Measurements from ENCODE around the gene MTMR2. TPM values are rescaled to one million over a fixed set of nuclear protein-coding genes. Genes with fewer than 3 reads are reported as not detected.

The MTMR2 gene
- total and polyA plus RNA-seq, 12 donors: 7.8 to 23.1 (median 20.0) TPM

DNA sequence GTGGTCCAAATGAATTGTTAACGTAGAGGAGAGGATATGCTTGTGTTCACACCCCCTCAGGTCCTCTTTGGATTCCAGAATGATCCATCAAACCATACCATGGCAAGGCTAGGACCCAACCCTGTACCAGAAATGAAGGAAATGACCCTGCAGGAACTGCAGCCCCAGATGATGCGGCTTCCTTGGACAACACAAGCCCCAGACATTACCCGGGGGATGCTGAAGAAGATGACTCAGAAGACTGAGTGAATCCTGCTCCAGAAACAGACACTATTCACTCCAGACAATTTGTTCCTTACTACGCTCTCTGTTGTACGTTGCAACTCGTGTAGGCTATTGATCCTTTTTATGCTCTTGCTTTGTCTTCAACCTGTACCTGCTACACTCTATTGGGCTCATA, 15.2 kb upstream of the MTMR2 start:
- Histone ChIP-seq H3K27me3 (no peaks in the 10 kb centered on the region), H3K36me3 (no peaks in the 10 kb centered on the region), H3K4me1 (no peaks in the 10 kb centered on the region), H3K27ac (no peak overlapping the region), H3K9me3 (peaks cover 0 to 11% (median 0%) of the 10 kb centered on the region in 11 donors), H3K4me3 (no peak overlapping the region)
- TF ChIP-seq, protein P1, sequence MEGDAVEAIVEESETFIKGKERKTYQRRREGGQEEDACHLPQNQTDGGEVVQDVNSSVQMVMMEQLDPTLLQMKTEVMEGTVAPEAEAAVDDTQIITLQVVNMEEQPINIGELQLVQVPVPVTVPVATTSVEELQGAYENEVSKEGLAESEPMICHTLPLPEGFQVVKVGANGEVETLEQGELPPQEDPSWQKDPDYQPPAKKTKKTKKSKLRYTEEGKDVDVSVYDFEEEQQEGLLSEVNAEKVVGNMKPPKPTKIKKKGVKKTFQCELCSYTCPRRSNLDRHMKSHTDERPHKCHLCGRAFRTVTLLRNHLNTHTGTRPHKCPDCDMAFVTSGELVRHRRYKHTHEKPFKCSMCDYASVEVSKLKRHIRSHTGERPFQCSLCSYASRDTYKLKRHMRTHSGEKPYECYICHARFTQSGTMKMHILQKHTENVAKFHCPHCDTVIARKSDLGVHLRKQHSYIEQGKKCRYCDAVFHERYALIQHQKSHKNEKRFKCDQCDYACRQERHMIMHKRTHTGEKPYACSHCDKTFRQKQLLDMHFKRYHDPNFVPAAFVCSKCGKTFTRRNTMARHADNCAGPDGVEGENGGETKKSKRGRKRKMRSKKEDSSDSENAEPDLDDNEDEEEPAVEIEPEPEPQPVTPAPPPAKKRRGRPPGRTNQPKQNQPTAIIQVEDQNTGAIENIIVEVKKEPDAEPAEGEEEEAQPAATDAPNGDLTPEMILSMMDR (IDR thresholded peaks at IDR 0.05): no peak
- ATAC-seq (no peak), DNase-seq (no peak)
- intact Hi-C loops (cut with DNase I): no loop called here
- 87 to 92% methylated on average over 6 of the region's 6 CpGs for WGBS, 2 donors

DNA sequence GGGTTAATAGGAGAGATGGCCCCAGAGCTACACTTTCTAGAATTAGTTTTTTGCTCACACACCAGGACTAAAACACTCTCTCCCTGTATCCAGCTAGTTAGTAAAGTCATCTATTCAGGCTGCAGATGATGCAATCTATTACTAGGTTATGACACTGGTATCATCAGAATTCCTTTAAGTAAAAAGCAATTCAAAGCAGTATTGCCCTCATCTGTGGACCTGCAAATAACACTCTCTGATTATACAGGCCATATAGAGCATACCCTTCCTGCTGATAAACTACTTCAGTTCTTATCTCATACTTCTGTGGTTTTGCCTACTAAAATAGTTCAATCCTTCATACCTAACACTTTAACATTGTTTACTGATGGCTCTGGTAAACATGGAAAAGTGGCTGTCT, 13.5 kb upstream of the MTMR2 start:
- DNase-seq (no peak), ATAC-seq (no peak)
- H3K4me3 ChIP-seq: no peak overlapping the region
- H3K4me1 ChIP-seq: no peaks in the 10 kb centered on the region
- intact Hi-C loops (cut with DNase I): no loop called here
- no peaks in the 10 kb centered on the region for H3K36me3 ChIP-seq
- H3K27me3 ChIP-seq: no peaks in the 10 kb centered on the region
- H3K27ac ChIP-seq: no peak overlapping the region
- peaks cover 0 to 12% (median 0%) of the 10 kb centered on the region in 11 donors for H3K9me3 ChIP-seq
- TF ChIP-seq, protein P1 (IDR thresholded peaks at IDR 0.05): no peak

DNA sequence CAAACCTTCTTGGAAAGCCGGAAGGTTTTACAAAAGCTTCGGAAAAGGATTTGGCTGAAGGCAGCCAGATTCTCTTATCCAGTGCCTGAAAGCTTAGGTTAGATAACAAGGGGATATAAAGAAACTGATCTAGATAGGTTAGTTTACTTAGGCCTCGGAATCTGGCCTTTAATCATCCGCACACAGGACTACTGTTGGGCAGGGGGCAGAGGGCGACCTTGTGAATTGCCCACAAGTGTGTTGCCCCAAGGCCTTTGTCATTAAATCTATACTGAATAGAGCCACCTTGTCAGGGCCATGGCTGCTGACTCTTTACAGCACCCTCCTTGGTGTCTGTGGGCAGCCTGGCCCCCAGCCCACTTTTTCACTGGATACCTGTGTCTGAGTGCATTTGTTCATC, 9.7 kb upstream of the MTMR2 start:
- TF ChIP-seq, protein P1 (IDR thresholded peaks at IDR 0.05): no peak
- H3K4me1 ChIP-seq: no peaks in the 10 kb centered on the region
- intact Hi-C loops (cut with DNase I): no loop called here
- H3K36me3 ChIP-seq: no peaks in the 10 kb centered on the region
- no peak overlapping the region for H3K4me3 ChIP-seq
- WGBS, 2 donors: 84 to 87% methylated on average over 5 of the region's 5 CpGs
- ATAC-seq: no peak
- DNase-seq: no peak
- no peaks in the 10 kb centered on the region for H3K27me3 ChIP-seq
- H3K27ac ChIP-seq: no peak overlapping the region
- peaks cover 0 to 31% (median 5%) of the 10 kb centered on the region in 11 donors for H3K9me3 ChIP-seq

- Histone ChIP-seq H3K36me3 (no peaks in the 10 kb centered on the region), H3K27me3 (no peaks in the 10 kb centered on the region), H3K4me3 (no peak overlapping the region), H3K4me1 (peaks cover 0 to 2% (median 0%) of the 10 kb centered on the region in 9 donors), H3K27ac (no peak overlapping the region), H3K9me3 (peaks cover 0 to 27% (median 5%) of the 10 kb centered on the region in 11 donors)
- ATAC-seq: no peak
- TF ChIP-seq, protein P1 (IDR thresholded peaks at IDR 0.05): no peak
- 86 to 91% methylated on average over 1 of the region's 1 CpG for WGBS, 2 donors
- intact Hi-C loops (cut with DNase I): loop anchor here in 1 of 10 donors (2.0 kb wide), 1 partner anchor 33 kb away; no protein-coding TSS in a partner anchor
- DNase-seq: no peak
Observed at GRCh38 chr11:95931916-95932315, 8.0 kb upstream of the MTMR2 start.
